GM10266 (cell line): ENCODE data around the gene IRF4.
"Not testable (repeated sequence)": the region's sequence is repeated elsewhere in the genome, so short reads cannot be mapped to it uniquely, and the experiment has no call there.

Source experiments
- DNase-seq: peaks from one replicate; pipeline ENCODE4 v3.0.0; 2012; ENCODE audit errors: extremely low spot score
- CTCF ChIP-seq: IDR thresholded peaks from 2 replicates; pipeline ENCODE4 v1.5.1; 2012; ENCODE audit warnings: mild to moderate bottlenecking, low read depth; ENCODE audit not compliant: control insufficient read depth, insufficient read depth; ENCODE audit errors: missing control alignments

The IRF4 gene

DNA sequence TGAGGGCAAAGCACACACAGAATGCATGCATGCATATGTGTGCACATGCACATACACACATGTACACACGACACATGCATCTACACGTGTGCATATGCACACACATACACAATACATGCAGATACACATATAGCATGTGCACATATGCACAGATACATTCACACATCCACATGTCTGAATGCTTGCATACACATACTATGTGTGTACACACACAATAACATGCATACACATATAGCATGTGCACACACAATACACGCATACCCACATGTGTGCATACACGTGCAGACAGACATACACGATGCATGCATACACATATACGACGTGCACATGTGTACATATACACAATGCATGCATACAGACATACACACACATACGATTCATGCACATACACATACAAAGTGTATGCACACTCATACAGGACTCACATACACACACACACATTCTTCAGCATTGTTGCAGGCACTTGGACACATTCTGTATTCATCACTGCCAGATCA lies 24.2 kb upstream of the IRF4 start:
- DNase-seq: no peak
- TF ChIP-seq CTCF: no peak

DNA sequence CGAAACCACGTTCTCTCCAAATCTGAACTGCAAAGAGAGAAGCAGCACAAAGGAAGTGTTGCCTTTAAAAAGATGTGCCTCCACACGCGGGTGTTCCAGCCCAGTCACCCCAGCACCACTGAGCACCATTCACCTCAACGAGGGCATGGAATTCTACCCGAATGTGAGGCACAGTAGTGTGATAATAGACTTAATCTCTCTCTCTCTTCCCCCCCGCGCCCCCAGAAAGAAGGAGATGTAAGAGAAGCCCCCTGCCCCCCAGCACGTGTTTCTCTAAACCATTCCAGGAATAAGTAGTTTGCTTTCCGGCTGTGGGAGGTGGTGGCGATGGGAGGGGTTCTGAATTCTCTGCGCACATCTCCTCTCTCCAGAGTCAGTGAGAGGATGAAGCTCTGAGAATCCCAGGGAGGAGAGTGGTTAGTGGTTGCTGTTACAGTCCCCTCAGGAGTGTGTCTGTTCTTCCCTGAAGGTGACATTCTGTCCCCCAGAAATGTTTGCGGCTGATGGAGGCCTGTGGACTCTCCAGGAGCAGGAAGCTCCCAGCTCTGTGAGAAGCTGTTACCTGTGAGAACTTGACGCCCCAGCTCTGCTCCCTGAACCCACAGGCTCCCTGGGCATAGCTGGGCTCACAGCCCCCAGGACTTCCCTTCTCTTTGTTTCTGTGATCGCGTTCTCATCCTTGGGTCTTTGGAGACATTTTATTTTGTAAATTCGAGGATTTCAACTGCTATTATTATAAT lies 23.5 kb upstream of the IRF4 start:
- DNase-seq: no peak
- no peak for TF ChIP-seq CTCF

DNA sequence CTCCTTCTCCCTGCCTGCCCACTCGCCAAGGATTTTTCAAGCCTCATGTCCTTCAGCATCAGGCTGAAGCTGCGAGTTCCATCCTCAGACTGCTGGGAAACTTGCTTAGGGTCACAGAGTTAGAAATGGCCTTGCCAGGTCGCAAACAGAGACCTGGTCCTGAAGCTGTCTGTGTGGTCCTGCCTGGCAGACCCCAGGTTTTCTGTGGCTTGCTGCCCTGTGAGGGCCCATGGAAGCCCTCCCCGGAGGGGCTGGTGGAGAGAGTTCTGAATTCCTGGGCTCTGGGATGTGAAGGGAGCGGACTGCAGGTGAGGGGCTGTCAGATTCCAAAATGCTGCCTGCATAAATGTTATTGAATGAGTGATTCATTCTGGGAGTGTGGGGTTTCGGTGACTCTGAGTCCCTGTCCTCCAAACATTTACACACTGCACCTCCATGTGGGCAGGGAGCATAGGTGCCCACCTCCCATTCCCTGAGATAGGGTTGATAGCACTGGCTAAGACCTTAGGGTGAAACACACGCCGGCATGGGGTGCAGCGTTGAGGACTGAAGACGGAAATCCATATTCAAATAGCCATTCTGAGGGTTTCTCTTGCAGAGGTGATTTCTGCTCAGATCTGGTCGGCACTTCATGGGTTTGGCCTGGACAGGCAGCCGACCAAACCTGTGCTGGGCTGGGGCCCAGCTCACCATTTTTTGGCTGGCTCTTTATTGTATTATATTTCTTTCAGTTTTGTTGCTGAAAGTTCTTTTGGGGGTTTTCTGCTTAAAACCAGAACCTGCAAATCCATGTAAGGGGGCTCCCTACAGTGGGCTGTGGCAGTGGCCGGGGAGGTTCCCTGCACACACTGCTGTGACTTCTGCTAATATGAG lies 21.8 kb upstream of the IRF4 start:
- no peak for TF ChIP-seq CTCF
- DNase-seq: no peak

GRCh38 chr6:370555-370954 lies 21.0 kb upstream of the IRF4 start:
- no peak for DNase-seq
- TF ChIP-seq CTCF: no peak

- not testable (repeated sequence) for DNase-seq
These were observed 19.7 kb upstream of the IRF4 start for GRCh38 chr6:371851-372250.

GRCh38 chr6:372336-372911 lies 19.1 kb upstream of the IRF4 start:
- no peak for TF ChIP-seq CTCF
- DNase-seq: no peak

DNA sequence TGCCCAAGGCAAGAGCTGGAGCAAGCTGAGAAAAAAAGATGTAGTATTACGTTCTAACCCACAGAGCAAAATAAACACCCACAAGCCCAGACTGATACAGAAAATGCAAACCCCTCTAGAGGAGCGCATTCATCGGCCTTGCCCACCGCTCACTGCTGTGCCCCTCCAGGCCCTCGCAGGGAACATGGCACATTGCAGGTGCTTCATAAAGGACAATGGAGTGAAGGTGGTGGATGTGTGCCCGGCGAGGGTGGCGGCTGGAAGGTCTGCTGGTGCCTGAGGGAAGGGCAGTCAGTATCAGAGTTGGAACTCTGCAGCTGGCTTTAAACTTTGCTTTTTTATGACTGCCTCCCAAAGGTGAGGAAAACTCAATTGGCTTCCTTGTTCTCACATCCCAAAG lies 18.5 kb upstream of the IRF4 start:
- TF ChIP-seq CTCF: no peak
- no peak for DNase-seq
